Thyroid gland (tissue), 4 donors: ENCODE measurements around the gene SIM2.

ENCODE experiments used
- CTCF ChIP-seq, 6 experiments: fragments of 200-600 bp in 3 of 6; fragments of 450-650 bp in 3 of 6; sonication (generic) in 3 of 6; IDR thresholded peaks; one replicate each; pipeline ENCODE4 v1.5.1; 2016 to 2019; ENCODE audit warnings: antibody characterized with exemption in 6 of 6, mild to moderate bottlenecking in 2 of 6, inconsistent platforms in 1 of 6, moderate library complexity in 1 of 6
- POLR2A ChIP-seq, 2 donors: fragments of 450-650 bp; IDR thresholded peaks; one replicate each; pipeline ENCODE4 v1.6.1; 2017; ENCODE audit warnings: antibody characterized with exemption in 2 of 2, mild to moderate bottlenecking in 2 of 2, moderate library complexity in 1 of 2

DNA sequence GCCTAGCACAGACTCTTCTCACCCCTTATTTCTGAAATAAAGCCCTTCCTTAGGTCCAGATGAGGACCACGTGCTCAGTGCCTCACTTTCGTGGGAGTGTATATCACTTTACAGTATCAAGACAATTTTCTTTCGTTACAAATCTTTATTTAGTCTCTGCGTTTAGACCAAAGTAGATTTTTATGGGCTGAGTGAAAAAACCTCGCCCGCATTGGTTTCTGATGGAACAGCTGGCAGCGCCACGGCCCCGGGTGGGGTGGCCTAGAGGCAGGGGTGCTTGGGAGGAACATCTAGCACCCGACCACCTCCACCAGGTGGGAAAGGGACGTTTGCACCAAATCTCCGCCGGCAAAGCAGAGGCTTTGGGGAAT lies 7.6 kb downstream of the SIM2 start:
- TF ChIP-seq CTCF (IDR thresholded peaks at IDR 0.05), result no peak
- TF ChIP-seq POLR2A (IDR thresholded peaks at IDR 0.05), result no peak
